Measurements from ENCODE around the gene SUPT7L.
"Not testable (repeated sequence)": the region's sequence is repeated elsewhere in the genome, so short reads cannot be mapped to it uniquely, and the experiment has no call there.

Gene SUPT7L

GRCh38 chr2:27647737-27648136 lies 15.7 kb downstream of the SUPT7L start:
- DNase-seq, result no peak
- intact Hi-C loops (cut with DNase I), result no loop called here

DNA sequence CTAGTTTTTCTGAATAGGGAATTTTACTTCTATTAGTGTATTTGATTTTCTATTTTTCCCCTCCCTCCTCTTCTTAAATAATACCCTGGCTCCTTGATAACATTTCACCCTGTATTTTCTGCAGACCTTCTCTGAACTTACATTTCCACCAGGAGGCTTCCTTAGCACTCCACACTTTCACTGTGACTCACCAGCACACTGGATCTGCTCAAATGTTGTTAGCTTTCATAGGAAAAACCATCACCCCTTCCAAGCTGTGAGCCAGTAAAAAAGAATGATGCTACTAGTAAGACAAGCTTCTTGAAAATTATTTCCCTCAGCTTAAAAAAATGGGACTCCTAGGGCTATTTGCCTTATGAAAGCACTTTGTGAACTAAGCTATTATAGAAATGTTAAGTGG lies 16.1 kb downstream of the SUPT7L start:
- no peak for DNase-seq
- intact Hi-C loops (cut with DNase I), result no loop called here

DNA sequence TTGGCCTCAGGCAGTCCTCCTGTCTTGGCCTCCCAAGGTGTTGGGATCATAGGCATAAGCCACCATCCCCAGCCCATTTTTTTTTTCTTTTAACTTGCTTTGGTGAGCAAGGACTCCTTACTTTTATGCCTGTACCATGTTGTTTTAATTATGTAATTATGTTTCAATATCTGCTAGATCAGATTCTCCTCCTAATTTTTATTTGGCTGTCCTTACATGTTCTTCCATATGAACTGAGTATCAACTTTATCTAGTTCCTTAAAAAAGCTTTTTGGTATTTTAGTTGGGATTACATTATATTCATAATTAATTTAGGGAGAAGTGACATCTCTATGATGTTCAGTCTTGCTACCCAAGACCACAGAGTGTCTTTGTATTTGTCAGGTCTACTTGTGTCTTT lies 18.2 kb downstream of the SUPT7L start:
- DNase-seq, result no peak
- intact Hi-C loops (cut with DNase I), result no loop called here

DNA sequence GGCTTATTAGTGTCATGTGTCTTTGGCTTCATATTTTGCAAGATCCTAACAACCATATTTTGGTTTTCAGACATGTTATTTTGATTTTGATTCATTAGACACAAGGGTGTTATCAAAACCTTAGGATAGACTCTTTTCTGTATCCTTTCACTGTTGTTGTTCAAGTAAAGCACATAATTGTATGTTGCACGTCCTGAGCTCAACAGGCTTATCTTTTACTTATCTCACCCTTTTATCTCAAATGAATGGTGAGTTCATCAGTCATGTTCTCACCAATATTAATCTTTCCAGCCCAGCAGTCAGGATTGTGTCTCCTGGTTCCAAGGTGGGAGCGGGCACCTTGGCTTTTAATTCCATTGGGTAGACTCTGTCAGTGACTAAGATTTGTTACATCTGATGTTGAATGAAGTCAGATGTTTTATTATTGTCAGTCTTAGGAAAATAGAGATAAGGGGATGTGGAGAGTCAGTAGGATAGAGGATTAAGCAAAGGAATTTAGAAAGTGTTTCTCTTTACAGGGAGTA lies 22.6 kb downstream of the SUPT7L start:
- DNase-seq, result no peak
- intact Hi-C loops (cut with DNase I), result no loop called here

- intact Hi-C loops (cut with DNase I), result no loop called here
- DNase-seq, result no peak
These were observed 24.7 kb downstream of the SUPT7L start for GRCh38 chr2:27638709-27639108.

- intact Hi-C loops (cut with DNase I), result no loop called here
- no peak for DNase-seq
These were observed 25.3 kb downstream of the SUPT7L start for GRCh38 chr2:27638037-27638637.

DNA sequence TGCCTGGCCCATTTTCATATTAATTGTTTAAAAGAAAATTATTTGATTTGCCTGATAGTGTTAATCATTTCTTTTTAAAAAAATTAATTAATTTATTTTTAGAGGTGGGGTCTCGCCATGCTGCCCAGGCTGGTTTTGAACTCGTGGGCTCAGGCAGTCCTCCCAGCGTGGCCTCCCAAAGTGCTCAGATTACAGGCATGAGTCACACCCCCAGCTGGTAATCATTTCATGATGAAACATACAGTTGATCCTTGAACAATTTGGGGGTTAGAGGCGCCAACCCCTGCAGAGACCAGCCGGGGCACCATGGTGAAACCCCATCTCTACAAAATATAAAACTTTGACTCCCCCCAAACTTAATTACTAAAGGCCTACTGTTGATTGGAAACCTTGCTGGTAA lies 26.6 kb downstream of the SUPT7L start:
- intact Hi-C loops (cut with DNase I), result no loop called here
- DNase-seq, result no peak

DNA sequence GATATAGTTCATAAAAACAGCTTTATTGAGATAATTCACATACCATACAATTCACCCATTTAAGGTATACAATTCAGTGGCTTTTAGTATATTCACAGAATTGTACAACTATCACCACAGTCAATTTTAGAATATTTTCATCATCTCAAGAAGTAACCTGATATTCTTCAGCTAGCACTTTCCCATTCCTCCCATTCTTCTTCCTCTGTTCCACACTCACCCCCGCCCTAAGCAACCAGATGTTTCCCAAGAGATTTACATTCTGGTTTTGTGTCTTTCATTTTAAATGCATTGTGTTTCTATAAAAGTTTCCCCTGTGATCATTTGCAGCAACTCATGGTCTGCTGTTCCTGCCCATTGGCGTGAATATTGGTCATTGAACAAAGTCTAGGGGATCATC lies 29.1 kb downstream of the SUPT7L start:
- DNase-seq, result no peak
- intact Hi-C loops (cut with DNase I), result no loop called here

GRCh38 chr2:27630257-27630656 lies 33.2 kb downstream of the SUPT7L start:
- intact Hi-C loops (cut with DNase I); DNase-seq: not testable (repeated sequence)

DNA sequence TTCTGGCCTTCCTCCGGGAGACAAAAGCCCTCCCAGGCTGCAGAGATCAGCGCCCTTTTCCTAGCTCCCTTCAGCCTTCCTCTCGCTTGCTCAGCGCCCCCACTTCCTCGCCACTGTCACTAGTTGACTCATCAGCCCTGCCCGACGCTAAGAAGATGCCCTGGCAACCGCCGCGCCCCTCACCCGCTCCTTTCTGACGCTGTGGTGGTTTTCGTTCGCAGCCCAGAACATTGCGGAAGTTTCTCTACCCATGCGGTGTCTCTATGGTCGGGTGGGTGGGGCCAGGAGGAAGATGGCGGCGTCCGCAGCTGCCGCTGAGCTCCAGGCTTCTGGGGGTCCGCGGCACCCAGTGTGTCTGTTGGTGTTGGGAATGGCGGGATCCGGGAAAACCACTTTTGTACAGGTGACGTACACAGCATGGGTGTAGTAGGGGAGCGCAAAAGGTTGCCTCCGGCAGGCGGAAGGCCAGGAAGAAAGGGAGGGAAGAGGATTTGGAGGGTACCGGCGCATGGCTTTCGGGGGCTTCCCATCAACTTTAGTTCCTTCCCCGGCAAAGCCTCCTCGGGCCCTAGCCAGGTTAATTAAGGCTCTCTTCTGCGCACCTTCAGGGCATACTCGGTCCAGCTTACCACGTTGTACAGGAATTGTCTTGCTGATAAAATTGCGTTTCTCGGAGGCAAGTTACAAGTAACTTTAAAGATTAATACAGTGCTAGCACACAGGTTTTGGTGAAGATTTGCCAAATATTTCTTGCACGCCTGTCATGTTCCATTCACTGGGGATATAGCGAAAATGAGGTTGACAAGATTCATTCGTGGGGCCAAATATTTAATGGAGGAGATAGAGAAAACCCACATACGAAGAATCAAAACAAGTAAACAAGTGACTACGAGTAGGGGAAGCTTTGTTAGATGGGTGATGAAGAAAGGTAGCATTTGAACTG lies 34.4 kb downstream of the SUPT7L start, which contains the start of the genes CCDC121 and GPN1:
TSS of gene CCDC121 (minus strand) at position 246 of the 943 bp plus-strand sequence. CDS start 1,213 bp downstream, outside the sequence.
TSS of gene GPN1 (plus strand) at position 284 of the 943 bp plus-strand sequence. CDS start at position 293, 9 bp downstream.
- intact Hi-C loops (cut with DNase I), result loop anchor here (5.0 kb wide), 1 partner anchor 47 kb away; the partner anchor contains the start of gene ZNF512

DNA sequence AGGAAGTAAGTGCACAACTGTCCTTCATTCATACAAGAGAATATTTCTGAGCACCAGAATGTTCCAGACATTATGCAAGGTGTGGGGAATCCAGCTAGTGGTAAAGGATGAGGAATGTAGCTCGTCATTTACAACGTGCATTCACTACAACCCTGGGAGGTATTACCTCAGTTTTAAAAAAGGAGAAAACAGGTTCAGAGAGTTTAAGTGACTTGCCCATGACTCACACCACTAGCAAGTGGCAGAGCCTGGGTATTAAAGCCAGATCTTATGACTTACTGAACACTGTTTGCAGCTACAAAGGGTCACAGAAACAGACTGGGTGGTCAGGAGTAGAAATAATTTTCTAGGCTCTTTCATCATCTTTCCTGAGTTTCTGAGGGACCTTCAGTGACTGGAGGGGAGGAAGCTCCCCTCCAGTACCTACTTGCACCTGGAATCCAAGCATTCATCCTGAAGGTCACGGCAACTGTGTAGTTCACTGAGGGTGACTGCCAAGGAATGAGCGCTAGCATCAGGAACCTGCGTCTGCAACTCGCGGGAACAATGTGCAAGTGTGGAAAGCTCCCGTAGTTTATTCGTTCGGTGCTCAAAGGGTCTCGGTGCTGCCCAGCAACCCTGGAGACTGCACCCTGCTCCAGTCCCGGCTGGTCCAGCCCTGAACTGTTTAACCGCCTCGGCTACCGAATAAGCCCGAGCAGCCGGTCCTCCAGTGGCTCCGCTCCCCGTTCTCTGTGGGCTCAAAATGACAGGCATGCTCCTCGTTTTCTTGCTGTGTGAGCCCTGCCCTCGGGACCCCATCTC lies 35.2 kb downstream of the SUPT7L start:
- DNase-seq, result peak in 15 of 42 donors; percentile 4 to 46 (median 17)
- intact Hi-C loops (cut with DNase I), result loop anchor here (5.0 kb wide), 1 partner anchor 46 kb away; the partner anchor contains the start of gene ZNF512

More for the DNA sequence above, 34.4 kb downstream of the SUPT7L start, which contains the start of the genes CCDC121 and GPN1:
- DNase-seq, result peak; percentile 86 to 98 (median 94)

- DNase-seq, result peak in 1 of 42 donors; percentile 4
- intact Hi-C loops (cut with DNase I), result loop anchor here (5.0 kb wide), 1 partner anchor 45 kb away; the partner anchor contains the start of gene ZNF512
These were observed 36.5 kb downstream of the SUPT7L start for GRCh38 chr2:27626921-27627320.

DNA sequence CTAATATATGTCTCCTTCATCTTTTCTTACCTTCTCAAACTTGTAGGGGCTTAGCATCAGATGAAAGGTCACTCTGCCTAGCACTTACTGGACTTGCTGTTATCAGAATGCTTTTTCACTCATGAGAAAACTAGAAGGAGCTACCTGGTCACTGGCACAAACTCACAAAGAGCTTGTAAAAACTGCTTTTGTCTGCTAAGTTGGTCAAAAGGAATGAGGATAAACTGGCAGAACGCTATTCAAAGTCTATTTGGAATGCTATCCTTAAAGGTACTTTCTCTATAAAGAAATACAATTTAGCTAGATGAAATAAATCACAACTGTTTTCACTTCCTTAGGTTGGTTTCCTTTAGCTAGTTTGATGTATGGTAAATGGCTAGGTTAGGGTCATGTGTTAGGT lies 37.1 kb downstream of the SUPT7L start:
- DNase-seq, result not testable (repeated sequence)
- intact Hi-C loops (cut with DNase I), result loop anchor here (5.0 kb wide), 1 partner anchor 44 kb away; the partner anchor contains the start of gene ZNF512

DNA sequence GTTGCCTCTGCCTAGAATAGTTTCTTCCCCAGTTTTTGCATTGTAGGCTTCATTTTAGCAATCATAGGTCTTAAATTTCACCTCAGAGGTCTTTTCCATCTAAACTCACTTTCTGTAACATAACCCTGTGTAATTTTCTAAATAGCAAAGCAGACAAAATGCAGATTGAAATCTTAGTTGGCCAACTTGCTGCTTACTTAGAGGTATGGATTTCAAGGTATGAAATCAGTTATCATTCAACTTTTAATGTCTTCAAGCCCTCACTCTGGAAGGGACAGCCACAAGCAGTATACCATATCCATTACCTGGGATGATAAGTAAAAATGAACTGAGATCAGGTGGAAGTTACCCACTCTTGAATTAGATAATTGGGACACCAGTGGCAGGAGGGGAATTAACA lies 38.5 kb downstream of the SUPT7L start:
- DNase-seq, result no peak
- intact Hi-C loops (cut with DNase I), result loop anchor here (5.0 kb wide), 1 partner anchor 43 kb away; the partner anchor contains the start of gene ZNF512

DNA sequence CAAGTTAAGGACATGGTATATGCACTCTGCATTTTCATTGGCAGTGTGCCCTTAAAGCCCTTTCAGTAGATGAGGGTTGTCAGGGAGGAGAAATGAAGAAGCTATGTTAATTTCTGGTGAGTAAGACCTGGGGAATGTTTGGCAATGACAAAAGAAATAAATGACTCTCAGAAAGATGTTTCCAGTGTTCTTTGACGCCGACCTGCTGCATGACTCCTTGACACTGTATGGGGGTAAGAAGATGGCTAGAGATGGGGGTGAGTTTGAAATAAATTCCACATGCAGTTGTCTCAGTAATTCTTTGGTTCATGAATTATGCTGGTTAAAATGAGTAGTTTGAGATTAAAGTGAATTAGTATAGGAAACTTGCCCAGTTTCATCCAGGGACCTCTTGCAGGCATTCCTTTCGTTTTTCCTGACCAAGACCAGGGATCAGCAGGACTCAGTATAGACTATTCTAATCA lies 40.5 kb downstream of the SUPT7L start:
- no peak for DNase-seq
- intact Hi-C loops (cut with DNase I), result no loop called here

DNA sequence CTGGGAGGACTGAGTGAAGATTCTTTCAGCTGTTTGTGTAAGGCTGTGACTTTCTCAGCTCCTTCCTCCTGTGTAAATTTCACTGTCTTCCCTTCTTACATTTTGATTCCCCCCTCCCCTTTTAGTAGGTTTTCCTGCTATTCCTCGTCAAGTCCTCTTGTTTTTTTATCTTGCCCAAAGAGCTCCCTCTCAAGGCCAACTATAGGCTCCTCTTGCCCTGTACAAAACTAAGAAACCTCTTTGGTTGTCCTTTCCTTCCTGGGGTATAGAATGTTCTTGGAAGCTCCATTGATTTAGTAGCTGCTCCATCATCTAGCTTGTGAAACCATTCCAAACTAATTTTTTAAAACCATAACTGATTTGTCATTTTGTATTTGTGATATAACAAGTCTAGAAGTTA lies 41.9 kb downstream of the SUPT7L start:
- no peak for DNase-seq
- intact Hi-C loops (cut with DNase I), result no loop called here

DNA sequence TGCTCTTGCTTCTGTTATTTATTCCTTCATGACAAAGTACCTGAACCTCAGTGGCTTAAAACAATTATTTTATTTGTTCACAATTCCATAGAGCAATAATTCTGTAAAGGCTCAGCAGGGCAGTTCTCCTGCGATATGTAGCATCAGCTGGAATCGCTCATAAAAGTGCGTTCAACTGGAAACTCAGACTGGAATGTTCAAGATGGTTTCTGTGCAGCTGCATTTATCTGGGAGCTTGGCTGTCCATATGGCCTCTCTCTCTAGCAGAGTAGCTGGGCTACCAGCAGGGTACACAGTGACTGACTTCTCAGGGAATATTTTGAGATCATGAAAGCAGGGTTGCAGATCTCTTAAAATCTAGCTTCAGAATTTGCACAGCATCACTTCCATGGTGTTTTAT lies 48.1 kb downstream of the SUPT7L start:
- intact Hi-C loops (cut with DNase I), result no loop called here
- no peak for DNase-seq

- no peak for DNase-seq
- intact Hi-C loops (cut with DNase I), result no loop called here
These were observed 49.4 kb downstream of the SUPT7L start for GRCh38 chr2:27613985-27614384.

DNA sequence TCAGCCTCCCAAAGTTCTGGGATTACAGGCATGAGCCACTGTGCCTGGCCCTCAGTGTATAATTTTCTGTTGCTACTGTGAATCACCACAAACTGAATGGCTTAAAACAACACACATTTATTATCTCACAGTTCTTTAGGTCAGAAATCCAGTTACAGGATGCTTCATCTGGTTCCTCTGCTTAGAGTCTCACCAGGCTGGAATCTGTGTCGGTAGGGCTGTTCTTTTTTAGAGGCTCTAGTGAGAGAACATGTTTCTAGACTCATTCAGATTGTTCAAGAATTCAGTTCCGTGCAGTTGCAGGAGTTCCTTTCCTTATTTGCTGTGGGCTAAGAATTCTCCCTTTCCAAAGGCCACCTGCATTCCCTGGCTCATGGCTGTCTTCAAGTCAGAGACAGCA lies 56.8 kb downstream of the SUPT7L start:
- intact Hi-C loops (cut with DNase I), result no loop called here
- no peak for DNase-seq
